Activated T-cell treated with anti-CD3 and anti-CD28 coated beads for 4 hours (primary cell): Measurements from ENCODE around the gene LRAT.
"Not testable (repeated sequence)": the region's sequence is repeated elsewhere in the genome, so short reads cannot be mapped to it uniquely, and the experiment has no call there.

Experiments used
- DNase-seq: peaks from one replicate; pipeline ENCODE4 v3.0.0-alpha.2; 2020

Gene LRAT

DNA sequence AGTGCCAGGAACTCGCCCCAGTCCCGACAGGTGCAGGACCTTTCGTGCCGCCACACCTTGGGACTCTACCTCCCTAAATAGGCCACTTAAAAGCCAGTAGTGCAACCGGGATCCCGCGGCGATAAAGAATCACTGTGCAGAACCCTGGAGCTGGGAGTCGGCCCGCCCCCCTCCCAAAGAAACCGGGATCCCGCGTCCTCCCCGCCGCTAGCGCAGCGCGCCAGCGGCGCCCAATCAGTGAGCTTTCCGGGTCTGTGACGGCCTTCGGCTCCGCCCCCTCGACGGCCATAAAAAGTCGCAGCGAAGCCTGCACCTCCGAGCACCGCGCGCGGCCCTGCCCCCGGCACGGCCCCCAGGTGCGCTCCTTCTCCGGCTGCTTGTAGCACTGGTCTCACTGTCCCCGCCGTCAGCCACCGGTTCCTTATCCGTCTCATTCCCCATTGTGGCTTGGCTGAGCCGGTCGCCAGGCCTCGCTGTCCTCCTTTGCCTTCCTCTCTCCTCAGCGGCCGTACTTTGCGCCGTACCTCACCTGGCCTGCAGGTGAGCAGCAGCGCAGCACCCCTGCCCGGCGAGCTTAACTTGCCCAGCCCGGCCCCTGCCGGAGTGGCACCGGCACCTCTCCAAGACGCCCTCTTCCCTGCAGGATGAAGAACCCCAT is at the start of gene LRAT:
TSS of gene LRAT (plus strand) at position 318 of the 658 bp plus-strand sequence. CDS start at position 645, 327 bp downstream.
- peak; percentile 5 for DNase-seq

DNA sequence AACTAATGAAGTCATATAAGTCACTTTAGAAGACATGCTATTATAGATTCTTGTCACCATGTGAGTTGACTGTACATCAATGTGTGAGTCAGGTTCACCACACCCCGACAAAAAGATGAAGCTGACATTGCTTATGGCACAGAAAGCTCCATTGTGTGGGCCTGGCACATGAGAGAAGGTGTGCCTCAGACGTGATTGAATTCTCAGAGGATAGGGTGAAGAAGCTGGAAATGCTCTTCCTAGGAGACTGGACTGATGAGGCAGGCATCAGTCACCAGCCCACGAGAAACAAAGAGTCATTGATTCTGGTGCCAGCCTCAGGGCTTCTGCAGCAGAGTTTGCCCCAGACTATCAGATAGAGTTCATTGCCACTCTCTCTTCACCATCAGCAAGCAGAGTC is 35.9 kb upstream of the LRAT start:
- DNase-seq, result no peak

DNA sequence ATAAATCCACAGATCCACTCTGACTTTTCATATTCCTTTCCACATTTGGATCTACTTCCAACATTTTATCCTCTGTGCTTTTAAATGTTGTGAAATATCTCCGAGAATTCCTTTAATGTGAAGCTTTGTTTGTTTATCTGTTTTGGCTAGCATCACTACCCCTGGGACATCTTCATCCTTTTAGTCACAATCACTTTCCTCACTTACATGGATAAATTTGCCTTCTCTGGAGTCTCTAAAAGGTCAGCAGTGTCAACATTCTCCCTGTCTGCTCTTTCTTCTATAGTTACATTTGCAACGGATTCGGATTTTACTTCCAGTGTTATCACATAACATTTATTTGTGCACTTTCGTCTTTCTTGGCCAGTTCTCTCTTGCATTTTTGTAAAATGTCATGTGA is 34.2 kb upstream of the LRAT start:
- no peak for DNase-seq

DNA sequence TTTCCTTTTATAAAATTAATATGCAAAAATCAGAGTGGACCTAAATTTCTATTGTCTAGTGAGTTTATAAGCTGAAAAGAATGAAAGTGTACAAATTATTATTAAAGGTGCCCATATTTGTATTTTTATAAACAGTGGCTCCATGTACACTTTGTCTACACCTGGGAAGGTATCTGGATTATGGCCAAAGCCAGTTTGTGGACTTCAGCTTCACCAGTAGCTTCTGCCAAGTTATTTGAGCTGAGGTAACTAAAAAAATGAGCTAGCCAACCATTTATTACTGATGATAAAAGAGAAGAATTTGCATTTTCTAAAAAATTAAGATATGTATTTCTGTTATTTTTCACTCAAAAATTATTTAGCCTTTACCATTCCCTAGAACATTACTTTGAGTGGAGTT is 32.3 kb upstream of the LRAT start:
- no peak for DNase-seq

DNA sequence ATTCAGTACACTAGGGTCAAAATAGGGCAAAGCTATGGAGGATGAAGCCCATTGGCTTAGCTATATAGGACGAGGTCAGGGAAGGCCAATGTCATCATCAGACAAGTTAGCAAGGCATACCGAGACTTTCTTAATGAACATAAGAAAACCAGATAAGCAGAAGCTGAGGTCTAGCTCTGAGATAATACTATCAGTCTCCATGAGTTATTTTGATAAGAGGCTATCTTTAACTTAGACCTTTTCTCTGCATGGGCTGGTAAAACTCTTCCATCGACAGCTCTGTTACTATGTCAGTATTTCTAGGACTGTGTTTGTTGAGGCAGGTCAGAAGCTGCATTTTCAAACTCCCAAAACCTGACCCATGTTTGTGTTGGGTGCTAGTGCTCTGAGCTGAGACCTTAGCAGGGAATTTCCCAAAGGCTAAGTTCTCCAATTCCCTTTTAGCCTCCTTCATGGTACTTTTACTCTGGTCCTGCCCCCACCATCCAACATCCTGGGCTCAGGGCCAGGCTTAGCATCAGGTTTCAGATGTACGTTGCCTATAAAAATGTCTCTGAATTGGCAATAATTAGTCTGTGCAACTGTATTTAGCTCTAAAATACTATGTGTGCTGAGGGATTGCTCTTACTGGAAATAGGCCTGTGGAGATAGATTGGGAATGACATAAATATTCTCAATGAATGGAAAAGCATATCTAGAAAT is 29.3 kb upstream of the LRAT start:
- no peak for DNase-seq

DNA sequence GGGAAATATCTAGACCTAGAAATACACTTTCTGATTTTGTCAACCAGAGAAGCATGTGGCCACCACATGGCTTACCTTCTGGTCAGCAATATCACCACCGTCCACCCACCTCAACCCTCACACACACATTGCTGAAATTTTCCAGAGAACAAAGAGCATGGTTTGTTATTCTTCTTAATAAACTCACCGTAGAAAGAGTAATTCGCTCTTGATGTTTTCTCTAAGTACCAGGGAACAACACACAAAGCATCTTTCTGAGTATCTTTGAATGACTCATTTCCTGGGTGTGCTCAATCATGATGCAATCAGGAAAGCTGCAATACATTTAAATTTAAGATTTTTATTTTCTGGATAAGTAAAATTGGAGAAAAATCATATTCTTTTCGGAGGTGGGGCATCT is 24.7 kb upstream of the LRAT start:
- no peak for DNase-seq

DNA sequence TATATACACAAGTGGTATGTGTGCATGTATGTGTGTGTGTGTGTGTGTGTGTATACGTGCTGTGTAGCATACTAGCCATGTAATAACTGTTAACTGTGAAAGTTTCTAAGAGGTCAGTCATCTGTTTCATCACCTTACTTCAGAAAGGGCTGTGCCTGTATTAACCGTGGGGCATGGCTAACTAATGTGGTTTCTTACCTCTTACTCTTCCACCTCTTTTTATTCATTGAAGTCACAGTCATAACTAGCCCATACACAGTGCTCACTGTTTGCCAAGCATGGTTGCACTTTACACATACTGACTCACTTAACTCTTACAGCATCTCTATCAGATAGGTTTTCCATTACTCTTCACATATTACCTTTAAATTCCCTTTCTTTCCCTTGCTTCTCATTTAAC is 23.7 kb upstream of the LRAT start:
- DNase-seq, result no peak

DNA sequence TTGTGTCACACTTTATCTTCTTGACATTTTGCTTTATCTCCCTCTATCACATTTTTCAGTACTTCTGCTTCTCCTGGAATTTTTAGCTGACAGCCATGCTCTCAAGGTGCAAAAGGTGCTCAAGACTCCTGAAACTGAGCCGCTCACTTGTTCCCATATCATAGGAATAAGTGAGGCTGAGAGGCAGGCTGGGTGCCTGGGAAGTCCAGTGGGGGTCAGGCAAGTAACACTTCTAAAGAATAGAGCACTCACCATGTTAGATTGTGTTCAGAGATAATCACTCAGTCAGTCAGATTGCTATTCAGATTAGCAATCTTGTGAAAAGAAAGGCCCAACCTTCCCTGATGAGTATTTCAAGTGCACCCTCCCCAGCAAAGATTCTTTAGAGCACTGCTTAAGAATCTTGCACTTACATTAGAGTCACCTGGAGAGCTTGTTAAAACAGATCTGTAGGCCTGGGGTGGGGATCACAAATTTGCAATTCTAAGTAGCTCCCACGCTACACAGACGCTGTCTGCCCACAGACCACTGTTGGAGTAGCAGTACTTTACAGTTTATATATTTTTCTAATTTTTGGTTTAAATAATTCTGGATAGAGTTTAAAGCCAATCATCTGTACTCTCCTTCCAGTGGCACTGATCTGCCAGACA is 23.1 kb upstream of the LRAT start:
- DNase-seq, result no peak

DNA sequence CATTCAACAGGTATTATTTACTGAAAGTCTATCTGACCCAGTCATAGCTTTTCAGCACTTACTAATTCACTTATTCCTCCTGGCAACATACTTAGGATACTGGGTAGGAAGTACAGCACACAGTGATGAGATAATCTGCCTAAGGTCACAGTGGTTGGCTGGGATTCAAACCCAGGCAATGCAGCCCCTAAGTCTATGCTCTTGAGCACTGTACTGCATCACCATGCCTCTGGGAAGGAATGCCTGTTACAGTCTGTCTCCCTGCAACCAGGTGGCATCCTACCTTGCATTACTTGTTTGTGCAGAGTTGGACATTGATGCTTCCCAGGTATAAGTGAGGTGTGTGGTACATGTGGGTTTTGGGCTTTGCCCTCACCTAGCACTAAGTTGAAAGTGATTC is 21.5 kb upstream of the LRAT start:
- DNase-seq, result no peak

DNA sequence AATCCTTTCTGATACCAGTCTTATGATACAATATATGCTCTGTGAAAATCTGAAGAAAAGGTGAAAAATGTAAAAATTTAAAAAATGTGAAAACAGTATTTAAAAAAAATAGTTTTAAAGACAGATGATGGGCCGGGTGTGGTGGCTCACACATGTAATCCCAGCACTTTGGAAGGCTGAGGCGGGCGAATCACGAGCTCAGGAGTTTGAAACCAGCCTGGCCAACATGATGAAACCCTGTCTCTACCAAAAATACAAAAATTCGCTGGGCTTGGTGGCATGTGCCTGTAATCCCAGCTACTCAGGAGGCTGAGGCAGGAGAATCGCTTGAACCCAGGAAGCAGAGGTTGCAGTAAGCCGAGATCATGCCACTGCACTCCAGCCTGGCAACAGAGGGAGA is 20.2 kb upstream of the LRAT start:
- not testable (repeated sequence) for DNase-seq

DNA sequence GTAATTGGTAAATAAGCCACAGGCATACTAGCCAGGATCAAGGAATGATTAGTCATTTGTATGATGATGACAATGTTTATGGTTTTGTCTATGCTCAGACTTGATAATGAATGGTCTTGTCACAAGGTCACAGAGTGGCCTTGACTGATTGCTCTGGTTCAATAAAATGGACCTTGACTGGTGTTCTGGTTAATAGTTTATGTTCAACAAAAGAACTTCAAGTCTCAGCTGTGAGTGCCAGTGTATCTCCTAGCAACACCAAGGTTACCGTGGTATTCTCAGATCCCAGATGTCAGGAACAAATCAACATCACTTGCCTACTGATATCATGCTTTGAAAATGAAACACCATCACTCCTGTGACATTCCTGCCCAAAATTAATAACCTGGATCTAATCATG is 16.3 kb upstream of the LRAT start:
- no peak for DNase-seq

DNA sequence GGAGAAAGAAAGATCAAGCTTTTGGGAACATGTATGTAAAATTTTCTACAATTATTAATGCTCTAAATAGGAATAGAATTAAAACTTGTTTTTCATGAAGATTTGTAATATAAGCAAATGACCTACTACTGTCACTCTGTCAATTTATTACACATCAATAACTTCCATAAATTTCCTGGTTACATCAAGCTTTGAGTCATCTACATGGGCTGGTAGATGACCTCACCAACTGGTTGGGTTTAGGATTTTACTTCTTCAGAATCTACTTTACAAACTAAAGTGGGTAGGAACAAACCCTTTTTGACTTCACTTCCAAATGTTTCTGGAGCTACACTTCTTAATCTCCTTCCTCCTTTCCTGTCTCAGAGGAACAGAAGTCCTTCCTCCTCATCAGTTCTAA is 12.0 kb upstream of the LRAT start:
- no peak for DNase-seq

DNA sequence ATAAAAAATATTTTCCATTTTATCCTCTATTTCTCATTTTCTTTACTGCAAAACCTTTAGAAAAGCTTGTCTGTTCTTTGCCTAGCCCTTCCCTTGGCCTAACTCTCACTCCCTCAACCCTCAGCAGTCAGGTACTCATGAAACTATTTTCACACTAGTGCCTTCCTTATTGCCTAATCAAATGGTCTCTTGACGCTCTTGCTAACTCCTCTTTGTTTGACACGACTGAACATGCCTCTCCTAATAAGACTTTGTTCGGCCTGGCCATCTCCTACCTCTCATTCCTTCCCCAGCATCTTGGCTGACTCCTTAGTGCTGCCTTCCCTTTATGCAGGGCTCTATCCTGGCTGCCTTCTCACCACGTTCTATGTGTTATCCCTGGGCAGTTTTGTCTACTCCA is 11.1 kb upstream of the LRAT start:
- DNase-seq, result no peak

DNA sequence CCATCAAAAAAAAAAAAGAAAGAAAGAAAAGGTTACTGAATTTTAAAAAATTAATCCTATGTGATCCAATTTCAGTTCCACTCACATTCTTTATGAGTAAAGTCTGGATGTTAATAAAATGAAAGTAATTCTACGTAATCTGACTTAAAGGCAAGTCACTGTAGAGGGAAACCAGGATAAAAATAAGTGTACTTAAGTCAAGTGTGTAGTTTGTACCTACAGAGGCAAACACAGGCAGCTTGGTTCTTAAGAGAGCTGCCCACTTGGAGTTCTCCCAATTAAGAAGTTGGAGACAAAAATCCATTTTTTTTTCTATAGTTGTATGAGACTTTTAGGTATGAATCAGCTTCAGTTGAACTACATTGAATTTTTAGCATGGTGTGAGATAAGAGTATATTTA is 7.0 kb upstream of the LRAT start:
- DNase-seq, result no peak

DNA sequence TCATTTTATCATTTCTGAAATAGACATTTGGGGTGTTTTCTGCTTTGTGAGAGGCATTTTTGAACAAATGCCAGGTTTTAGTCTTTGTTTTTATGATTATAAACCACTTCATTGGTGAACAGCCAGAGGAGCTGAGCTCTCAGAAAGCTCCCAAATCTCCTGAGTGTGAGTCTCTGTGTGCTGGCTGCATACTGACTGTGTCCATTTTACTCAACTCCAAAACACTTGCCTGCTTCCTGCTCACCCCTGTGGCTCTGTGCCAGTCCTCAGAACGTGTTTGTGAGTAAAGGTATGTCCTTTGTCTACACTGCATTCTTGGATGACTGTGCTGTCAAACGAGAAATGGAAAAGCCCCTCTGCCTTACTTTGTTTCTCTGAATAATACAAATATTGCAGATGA is 5.4 kb upstream of the LRAT start:
- DNase-seq, result no peak

DNA sequence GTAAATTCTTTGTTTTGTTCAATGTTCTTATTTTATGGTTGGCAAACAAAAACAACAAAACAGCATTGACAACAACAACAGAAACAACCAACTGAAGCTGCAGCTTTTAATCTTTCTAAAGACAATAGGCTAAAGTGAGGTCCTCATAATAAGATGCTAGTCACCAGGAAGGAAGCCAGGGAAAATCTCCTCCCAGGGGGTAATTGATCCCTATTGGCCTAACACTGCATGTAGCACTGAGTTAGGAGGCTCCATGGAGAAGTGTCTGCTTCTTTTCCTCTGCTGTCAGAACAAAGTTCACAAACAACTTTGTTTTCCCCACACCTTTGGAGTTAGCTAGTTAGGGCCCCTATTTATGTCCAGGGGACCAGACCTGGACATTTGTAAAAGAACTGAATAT is 4.7 kb upstream of the LRAT start:
- no peak for DNase-seq

DNA sequence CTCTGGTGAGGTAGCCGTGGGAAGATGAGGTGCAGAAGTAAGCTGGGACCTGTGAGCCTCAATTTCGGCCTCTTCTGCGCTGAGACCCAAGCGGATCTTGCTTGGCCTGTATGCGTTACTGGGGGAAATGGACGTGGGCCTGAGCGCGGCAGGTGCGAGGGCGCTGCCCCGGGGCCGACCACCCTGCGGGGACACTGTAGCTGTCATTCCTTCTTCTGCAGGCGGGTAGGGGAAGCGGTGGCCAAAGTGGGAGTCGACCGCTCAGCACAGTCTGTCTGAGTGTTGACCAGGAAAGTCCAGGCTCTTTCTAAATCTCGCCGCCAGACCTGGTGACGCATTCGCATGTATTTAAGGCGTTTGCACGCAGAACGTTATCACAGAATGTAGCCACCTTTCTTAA is 3.3 kb upstream of the LRAT start:
- DNase-seq, result no peak

DNA sequence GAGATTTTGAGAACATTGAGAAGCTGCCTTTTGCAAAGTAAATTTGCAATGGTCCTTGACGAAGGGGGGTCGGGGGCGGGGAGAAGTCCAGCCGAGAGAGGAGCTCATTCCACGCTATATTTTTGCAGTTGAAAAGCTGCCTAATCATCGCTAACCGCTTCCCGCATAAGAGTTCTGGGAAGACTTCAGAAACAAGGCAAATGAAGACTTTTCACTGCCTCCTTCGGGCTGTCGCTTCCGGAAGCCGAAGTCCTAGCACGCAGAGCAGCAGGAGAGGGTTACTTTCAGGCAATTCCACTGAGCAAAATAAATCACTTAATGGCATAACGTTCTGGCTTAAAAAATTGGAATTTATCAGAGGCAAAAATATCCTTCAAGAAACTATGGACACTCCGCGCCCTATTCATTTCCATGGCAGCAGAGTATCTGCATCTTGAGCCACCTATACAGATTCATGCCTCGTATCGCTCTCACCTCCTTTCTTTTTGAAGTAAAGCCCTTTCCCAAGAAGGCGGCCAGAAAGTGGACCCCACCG is 2.6 kb upstream of the LRAT start:
- DNase-seq, result no peak

DNA sequence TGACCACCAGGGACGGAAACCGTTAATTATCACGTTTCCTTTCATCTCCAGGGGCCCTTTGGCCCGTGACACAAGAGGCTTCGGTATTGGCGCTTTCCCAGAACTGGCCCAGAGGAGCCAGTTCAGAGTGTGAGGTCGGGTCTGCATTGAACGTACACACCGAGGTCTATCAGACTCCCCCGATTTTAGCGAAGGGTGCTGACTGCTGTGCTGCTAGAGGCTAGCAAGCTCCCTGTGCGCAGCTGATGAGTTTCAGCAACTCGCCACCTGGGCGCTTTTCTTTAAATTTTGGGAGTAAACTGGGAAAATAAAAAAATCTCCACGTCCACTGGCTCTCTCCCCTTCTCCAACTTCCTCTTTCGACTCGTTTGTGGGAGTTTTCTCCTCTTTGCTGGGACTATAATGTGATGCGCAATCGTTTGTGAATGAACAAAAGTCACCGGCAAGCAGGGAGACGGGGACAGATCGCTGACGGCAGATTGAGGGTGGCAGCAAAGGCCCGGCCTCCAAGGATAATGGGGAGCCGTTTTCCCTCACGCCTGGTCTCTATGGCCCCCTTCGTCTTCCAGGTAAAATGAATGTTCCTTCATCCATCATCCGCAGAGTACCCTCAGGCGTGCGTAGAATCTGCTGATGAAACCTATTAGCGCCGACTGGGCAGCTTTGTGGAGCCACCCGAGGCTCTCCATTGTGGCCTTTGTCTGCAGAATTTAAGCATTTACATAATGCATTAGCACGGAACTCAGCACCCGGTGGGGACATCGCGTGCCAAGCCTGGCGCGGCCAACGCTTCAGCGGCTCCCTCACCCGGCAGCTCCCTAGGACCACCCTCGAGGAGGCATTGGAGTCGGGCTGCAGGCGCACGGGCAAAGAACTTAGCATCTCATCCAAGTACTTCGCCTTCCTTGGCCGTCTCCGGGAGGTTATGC is 1.6 kb upstream of the LRAT start:
- no peak for DNase-seq

DNA sequence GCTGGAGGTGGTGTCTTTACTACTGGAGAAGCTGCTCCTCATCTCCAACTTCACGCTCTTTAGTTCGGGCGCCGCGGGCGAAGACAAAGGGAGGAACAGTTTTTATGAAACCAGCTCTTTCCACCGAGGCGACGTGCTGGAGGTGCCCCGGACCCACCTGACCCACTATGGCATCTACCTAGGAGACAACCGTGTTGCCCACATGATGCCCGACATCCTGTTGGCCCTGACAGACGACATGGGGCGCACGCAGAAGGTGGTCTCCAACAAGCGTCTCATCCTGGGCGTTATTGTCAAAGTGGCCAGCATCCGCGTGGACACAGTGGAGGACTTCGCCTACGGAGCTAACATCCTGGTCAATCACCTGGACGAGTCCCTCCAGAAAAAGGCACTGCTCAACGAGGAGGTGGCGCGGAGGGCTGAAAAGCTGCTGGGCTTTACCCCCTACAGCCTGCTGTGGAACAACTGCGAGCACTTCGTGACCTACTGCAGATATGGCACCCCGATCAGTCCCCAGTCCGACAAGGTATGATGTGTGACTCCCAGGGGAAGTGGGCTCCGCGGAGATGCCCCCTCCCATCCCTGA is 634 bp downstream of the LRAT start:
- no peak for DNase-seq

DNA sequence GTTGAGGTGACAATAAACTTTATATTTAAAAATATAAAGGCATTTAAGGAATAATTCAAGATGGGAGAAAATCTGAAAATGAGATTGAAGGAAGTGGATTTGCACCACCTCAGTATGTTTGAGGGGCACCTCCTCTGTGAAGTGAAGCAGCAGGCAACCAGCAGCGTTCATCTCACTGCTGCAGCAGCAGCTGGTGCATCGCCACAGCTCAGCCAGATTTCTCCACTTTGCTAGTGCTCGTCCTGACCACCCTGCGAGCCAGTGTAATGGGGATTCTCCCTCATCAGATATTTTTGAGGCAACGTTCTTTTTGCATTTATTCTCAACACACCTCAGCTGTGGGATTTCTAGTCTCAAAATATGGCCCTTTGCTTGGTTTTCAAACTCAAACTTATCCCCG is 13.9 kb downstream of the LRAT start:
- DNase-seq, result no peak

DNA sequence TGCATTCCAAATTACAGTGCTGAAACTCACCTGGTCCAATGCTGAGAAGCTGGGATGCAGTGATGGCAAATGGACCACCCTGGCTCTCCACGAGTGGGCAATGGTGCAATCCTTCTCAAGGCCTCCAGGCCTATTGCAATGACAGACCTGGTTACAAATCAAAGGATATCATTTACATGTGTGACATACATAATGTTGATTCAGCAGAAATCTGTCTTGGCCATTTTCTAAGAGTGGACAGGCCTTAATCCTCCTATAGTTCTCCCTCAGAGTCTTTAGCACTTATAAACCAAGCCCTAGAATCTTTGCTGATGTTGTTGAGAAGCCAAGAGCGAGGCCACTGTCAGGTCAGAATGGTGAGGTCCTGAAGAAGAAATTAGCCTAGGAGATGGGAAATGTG is 17.1 kb downstream of the LRAT start:
- no peak for DNase-seq

DNA sequence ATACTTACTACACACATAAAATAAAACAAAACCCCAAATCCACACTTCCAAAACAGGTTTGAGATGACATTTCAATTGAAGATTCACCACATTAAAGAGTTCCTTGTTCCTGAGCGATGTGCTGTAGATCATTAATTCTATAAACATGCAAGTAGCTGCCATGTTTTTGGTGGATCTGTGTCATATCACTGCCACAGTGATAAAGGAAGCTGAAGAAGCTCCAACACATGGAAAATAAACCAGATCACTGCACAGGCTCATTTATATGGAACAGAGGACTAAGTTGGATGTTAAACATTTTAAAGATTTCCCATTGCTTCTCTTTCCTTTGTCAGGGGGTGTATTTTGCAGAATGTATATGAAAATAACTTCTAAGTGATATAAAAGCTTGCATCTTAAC is 34.5 kb downstream of the LRAT start:
- no peak for DNase-seq
